GM12891 (cell line): ENCODE measurements around the gene RIMS4.
"Not testable (repeated sequence)": the region's sequence is repeated elsewhere in the genome, so short reads cannot be mapped to it uniquely, and the experiment has no call there.

Experiments used
- DNase-seq: peaks from one replicate; pipeline ENCODE4 v3.0.0; 2011; ENCODE audit warnings: low spot score; ENCODE audit not compliant: insufficient read length
- FAIRE-seq: peaks from 2 replicates; lab custom pipeline; 2011; peaks lifted over from hg19 to GRCh38; lab: Jason Lieb, UNC
- PAX5 ChIP-seq: IDR thresholded peaks from 2 replicates; pipeline ENCODE4 v1.6.1; 2011; ENCODE audit warnings: low read length, moderate library complexity, mild to moderate bottlenecking; ENCODE audit not compliant: insufficient read depth, severe bottlenecking
- POLR2A ChIP-seq: IDR thresholded peaks from 2 replicates; pipeline ENCODE4 v1.6.1; 2011; ENCODE audit warnings: low read depth, low read length, control low read depth
- POLR2AphosphoS5 ChIP-seq: IDR thresholded peaks from 2 replicates; pipeline ENCODE4 v1.6.1; 2011; ENCODE audit warnings: low read depth, low read length, control low read depth
- POU2F2 ChIP-seq: IDR thresholded peaks from 2 replicates; pipeline ENCODE4 v1.6.1; 2011; ENCODE audit warnings: low read depth, mild to moderate bottlenecking, control low read depth, low read length, moderate library complexity
- SPI1 ChIP-seq: IDR thresholded peaks from 2 replicates; pipeline ENCODE4 v1.6.1; 2011; ENCODE audit warnings: low read depth, low read length, control low read depth
- TAF1 ChIP-seq: IDR thresholded peaks from 2 replicates; pipeline ENCODE4 v1.6.1; 2011; ENCODE audit warnings: low read depth, low read length, control low read depth

RIMS4 gene

DNA sequence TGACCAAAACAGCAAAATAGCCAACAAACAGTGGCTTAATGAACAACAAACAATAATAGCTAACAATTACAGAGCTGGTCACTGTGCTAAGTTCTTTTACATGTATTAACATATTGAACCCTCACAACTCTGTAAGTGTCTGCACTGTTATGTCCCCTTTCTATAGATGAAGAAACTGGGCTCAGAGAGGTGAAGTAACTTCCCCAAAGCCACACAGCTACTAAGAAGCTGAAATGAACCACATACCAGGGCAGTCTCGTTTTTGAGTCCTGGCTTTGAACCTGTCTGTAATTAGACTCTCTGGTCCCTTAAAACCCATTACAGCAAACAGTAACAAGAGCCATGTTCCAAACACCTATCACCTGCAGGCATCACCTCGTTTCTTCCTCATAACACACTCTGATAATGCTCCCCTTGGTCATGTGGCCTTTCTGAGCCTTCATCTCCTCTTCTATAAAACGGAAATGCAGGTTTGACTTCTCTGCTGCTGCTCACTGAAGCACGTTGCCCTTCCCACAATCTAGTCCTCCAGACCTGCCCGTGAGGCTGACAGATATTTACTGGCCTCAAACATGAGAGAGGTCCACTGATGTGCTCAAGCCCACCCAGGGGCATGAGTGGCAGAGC is 41.4 kb downstream of the RIMS4 start:
- FAIRE-seq: no peak
- no peak for TF ChIP-seq POU2F2
- TF ChIP-seq TAF1: no peak
- TF ChIP-seq PAX5: no peak
- no peak for TF ChIP-seq POLR2A
- no peak for TF ChIP-seq POLR2AphosphoS5
- TF ChIP-seq SPI1: no peak

DNA sequence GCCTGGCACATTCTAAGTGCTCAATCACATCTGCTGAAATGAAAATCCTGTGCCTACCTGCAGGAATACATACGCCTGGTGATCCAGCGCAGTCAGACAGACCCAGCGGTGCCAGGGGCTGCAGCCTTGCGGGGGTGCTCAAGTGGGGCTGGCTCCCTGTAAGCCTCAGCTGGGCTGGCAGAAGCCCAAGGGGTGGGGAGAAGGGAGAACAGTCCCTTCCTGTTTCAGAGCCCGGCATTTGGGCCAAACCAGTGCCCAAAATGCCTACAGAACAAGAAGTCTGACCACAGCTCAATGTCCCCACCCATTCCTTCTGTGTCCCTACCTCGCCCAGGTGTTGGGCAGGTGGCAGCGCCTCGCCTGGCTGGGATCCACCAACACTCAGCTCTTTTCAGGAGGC is 42.1 kb downstream of the RIMS4 start:
- FAIRE-seq (no peak), DNase-seq (no peak)
- no peak for TF ChIP-seq SPI1
- TF ChIP-seq PAX5: no peak
- no peak for TF ChIP-seq POLR2A
- TF ChIP-seq POU2F2: no peak
- no peak for TF ChIP-seq POLR2AphosphoS5
- no peak for TF ChIP-seq TAF1

More for the DNA sequence above, 41.4 kb downstream of the RIMS4 start:
- no peak for DNase-seq

DNA sequence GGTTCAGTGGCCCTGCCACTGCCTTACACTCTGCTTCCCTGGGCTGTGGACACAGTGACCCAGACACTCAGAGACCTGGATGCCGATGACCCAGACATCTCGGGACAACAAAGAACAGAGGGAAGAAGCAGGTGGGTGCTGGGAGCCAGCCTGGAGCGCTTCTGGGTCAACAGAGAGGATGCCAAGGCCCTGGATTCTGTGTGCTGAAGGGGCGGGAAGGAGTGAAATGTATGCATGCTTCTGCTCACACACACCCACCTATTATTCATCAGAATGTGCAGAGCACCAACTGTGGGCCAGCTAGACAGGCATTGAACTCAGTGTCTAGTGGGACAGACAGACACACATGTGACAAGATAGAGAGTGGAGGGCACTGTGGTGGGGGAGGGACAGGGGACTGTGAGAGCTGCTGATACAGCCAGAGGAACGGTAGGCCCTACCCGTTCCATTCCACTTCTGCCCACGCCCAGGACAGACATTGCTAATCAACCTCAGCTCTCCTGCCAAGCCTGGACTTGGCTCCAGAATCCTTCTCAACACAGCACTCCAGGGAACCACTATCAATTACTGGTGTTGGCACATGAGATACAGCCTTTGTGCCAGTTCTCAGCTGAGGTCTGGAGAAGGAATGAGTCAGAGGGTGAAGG is 44.5 kb downstream of the RIMS4 start:
- FAIRE-seq (no peak), DNase-seq (no peak)
- no peak for TF ChIP-seq POLR2AphosphoS5
- no peak for TF ChIP-seq POLR2A
- TF ChIP-seq POU2F2: no peak
- TF ChIP-seq TAF1: no peak
- TF ChIP-seq PAX5: no peak
- no peak for TF ChIP-seq SPI1

DNA sequence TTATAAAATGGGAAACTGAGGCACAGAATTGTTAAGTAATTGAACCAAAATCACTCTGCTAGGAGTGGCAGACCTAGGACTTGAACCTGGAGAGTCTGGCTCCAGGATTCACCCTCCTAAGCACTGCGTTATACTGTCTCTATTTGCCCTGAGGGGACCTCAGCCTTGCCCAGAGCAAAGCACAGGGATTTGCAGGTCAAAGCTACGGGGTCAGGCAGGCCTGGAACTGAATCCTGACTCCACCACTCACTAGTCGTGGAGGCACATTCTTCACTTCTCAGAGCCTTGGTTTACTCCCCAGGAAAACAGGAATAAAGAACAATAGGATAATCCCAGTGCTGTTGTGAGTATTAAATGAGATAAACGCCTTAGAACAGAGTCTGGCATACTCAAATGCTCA is 45.3 kb downstream of the RIMS4 start:
- FAIRE-seq: no peak
- TF ChIP-seq TAF1 (no peak), PAX5 (no peak), POLR2AphosphoS5 (no peak), POLR2A (no peak), POU2F2 (no peak)
- DNase-seq: no peak

GRCh38 chr20:44763798-44764197 is 46.5 kb downstream of the RIMS4 start:
- not testable (repeated sequence) for DNase-seq, FAIRE-seq

GRCh38 chr20:44762466-44763140 is 47.7 kb downstream of the RIMS4 start:
- no peak for FAIRE-seq
- no peak for DNase-seq
- TF ChIP-seq POU2F2: no peak
- TF ChIP-seq SPI1: no peak
- TF ChIP-seq TAF1: no peak
- no peak for TF ChIP-seq PAX5
- TF ChIP-seq POLR2AphosphoS5: no peak
- no peak for TF ChIP-seq POLR2A

DNA sequence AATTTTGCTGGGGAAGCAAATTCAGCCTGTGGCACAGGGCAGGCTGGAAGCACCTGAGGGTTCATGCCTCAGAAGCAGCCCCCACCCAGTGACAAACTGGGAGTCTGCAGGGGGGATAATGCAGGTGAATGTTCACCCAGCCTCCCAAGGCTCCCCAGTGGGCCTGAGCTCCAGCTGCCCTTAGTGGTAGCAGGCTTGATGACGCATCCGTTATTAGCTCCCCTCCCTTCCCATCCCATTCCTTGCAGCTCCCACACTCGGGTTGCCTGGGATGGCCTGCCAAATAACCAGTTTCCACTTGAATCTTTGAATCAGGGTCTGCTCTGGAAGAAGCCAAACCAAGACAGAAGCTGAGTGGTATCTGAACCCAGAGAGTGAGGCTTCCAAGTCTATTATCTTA is 48.9 kb downstream of the RIMS4 start:
- DNase-seq: no peak
- no peak for FAIRE-seq
- TF ChIP-seq SPI1 (no peak), PAX5 (no peak)

DNA sequence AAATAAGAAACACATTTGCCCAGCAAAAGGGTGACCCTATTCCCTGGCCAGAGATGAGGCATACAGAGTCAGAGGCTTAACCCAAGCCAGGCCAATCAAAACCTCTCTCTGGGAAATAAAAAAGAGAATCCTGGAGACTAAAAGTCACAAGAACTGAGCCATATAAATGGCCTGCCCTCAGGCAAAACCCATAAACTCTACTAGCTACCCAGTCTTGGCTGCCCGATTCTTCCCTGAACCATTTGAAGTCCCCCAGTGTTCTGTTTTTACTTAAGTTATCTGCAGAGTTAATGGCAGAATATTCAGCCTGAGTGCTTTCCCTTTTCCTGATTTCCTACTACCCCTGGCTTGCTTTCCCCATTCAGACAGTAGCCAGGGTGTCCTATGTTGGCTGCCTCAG is 50.8 kb downstream of the RIMS4 start:
- DNase-seq: no peak
- TF ChIP-seq POLR2A (no peak), POU2F2 (no peak), PAX5 (no peak), POLR2AphosphoS5 (no peak), TAF1 (no peak), SPI1 (no peak)
- no peak for FAIRE-seq

- FAIRE-seq (no peak), DNase-seq (no peak)
- TF ChIP-seq POLR2A (no peak), PAX5 (no peak), POLR2AphosphoS5 (no peak)
Measured at GRCh38 chr20:44758247-44759101, 51.9 kb downstream of the RIMS4 start.

DNA sequence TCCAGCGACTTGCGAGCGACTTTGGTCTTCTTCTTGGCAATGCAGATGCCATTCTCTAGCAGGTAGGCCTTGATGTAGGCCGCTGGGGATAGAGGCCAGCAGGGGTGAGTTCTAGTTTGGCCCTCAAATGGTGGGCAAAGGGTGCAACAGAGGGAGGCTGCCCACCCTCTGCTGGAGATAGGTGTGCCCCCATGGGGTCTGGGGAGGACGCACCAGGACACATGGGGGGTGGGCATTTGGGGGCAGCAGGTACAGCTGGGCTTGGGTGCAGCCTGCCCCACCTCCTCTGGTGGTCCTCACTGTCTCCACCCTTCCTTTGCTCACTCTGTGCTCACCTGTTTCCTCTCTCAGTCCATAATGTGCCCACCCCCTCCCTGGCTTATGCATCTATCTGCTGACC is 53.4 kb downstream of the RIMS4 start:
- TF ChIP-seq POLR2AphosphoS5 (no peak), PAX5 (no peak), POU2F2 (no peak)
- FAIRE-seq (no peak), DNase-seq (no peak)
